Measurements from ENCODE around the gene JAZF1. TPM values are rescaled to one million over a fixed set of nuclear protein-coding genes. Genes with fewer than 3 reads are reported as not detected.

Gene JAZF1
- total RNA-seq, 1 experiment from 2014 or later = 36.6 TPM

- H3K9me3 ChIP-seq (replicated peaks) = no peaks in the 10 kb centered on the region; the same call in 1 of the 2 replicates
- H3K36me3 ChIP-seq = peaks cover 7% of the 10 kb centered on the region; the same call in 1 of the 2 replicates
- H3K4me1 ChIP-seq (replicated peaks) = peaks cover 23% of the 10 kb centered on the region
- no peaks in the 10 kb centered on the region for H3K27me3 ChIP-seq (replicated peaks)
- DNase-seq (ENCODE audit: low read depth in 1 of 2, low spot score in 2 of 2) = no peak
- no peak overlapping the region for H3K4me3 ChIP-seq
- no peak overlapping the region for H3K27ac ChIP-seq
Measured at GRCh38 chr7:28181416-28181815, 821 bp upstream of the JAZF1 start.

GRCh38 chr7:28180031-28180363 is 598 bp downstream of the JAZF1 start:
- Histone ChIP-seq H3K9me3 (replicated peaks) (no peaks in the 10 kb centered on the region; the same call in 1 of the 2 replicates), H3K4me3 (peak overlapping the region; percentile 70), H3K27me3 (replicated peaks) (no peaks in the 10 kb centered on the region), H3K4me1 (replicated peaks) (peaks cover 33% of the 10 kb centered on the region), H3K27ac (no peak overlapping the region), H3K36me3 (peaks cover 7% of the 10 kb centered on the region; the same call in 1 of the 2 replicates)
- DNase-seq (ENCODE audit: low read depth in 1 of 2, low spot score in 2 of 2) = no peak

DNA sequence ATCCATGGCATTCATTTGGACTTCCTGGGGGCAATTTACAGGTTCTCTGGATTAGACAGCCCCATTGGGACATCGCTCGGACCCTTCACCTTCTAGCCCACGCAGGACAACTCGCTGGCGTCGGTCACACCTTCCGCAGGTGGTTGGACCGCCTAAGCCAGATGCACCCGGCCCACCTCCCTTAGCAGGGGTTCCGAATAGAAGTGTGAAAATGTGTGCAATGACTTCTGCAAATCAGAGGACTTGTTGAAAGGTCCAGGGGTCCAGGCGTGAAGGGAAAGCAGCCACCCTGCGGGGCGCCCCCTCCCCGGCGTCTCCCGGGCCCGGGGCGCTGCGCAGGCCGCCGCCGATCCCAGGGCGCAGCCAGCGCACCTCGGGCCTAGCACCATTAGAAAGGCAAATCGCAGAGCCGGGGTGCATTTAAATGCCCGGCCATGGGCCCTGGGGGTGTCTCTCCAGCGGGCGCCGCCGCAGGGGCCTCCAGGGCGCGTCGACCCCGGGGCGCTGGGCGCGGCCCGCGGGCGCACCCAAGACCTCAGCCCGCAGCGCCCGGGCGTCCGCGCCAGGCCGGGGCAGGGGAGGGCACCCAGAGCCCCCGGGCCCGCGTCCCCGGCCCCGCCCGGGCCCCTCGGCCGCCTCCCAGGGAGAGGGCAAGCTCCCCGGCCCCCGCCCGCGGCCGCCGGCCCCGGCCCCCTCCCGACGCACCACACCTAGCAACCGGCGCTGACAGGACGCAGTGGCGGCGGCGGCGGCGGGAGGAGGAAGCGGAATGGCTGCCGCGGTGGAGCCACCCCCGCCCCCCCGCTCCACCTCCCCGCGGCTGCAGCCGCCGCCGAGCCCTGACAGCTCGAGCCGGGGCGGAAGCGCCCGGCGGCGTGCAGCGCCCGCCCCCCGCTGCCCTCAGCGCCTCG is 1.2 kb downstream of the JAZF1 start:
- DNase-seq (ENCODE audit: low read depth in 1 of 2, low spot score in 2 of 2) = peak in 1 of 2 experiments; percentile 67
- Histone ChIP-seq H3K4me3 (peak overlapping the region; percentile 70), H3K27ac (no peak overlapping the region)

GRCh38 chr7:28178599-28178998 is 2.0 kb downstream of the JAZF1 start:
- H3K4me3 ChIP-seq = peak overlapping the region; percentile 70
- H3K27me3 ChIP-seq (replicated peaks) = no peaks in the 10 kb centered on the region
- peaks cover 7% of the 10 kb centered on the region; the same call in 1 of the 2 replicates for H3K36me3 ChIP-seq
- DNase-seq (ENCODE audit: low read depth in 1 of 2, low spot score in 2 of 2) = no peak
- peaks cover 36% of the 10 kb centered on the region for H3K4me1 ChIP-seq (replicated peaks)
- no peak overlapping the region for H3K27ac ChIP-seq
- H3K9me3 ChIP-seq (replicated peaks) = no peaks in the 10 kb centered on the region

More for the DNA sequence above, 1.2 kb downstream of the JAZF1 start:
- H3K4me1 ChIP-seq (replicated peaks) = peaks cover 36% of the 10 kb centered on the region
- H3K27me3 ChIP-seq (replicated peaks) = no peaks in the 10 kb centered on the region
- no peaks in the 10 kb centered on the region; the same call in 1 of the 2 replicates for H3K9me3 ChIP-seq (replicated peaks)
- H3K36me3 ChIP-seq = peaks cover 7% of the 10 kb centered on the region; the same call in 1 of the 2 replicates

DNA sequence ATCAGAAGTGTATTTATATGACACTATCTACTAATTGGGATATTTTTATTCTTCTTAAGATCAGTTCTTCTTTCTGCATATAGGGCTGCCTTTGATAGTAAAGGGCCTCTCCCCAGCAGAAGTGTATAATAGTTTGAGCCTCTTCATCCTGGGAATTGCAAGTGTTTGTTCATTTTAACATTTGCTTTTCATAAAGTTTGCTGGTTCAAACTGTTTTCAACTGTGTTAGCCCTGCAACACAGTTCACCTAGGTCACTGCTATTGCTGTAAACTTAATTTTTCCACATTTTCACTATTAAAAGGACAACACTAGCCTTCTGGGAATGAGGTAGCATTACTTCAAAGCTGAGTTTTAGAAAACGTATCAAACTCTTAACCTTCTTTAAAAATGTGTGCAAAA is 2.8 kb downstream of the JAZF1 start:
- no peaks in the 10 kb centered on the region for H3K27me3 ChIP-seq (replicated peaks)
- peaks cover 36% of the 10 kb centered on the region for H3K4me1 ChIP-seq (replicated peaks)
- no peaks in the 10 kb centered on the region for H3K9me3 ChIP-seq (replicated peaks)
- no peak for DNase-seq (ENCODE audit: low read depth in 1 of 2, low spot score in 2 of 2)
- peaks cover 7% of the 10 kb centered on the region; the same call in 1 of the 2 replicates for H3K36me3 ChIP-seq
- H3K27ac ChIP-seq = peak overlapping the region; percentile 27; the same call in 1 of the 2 replicates
- no peak overlapping the region for H3K4me3 ChIP-seq

DNA sequence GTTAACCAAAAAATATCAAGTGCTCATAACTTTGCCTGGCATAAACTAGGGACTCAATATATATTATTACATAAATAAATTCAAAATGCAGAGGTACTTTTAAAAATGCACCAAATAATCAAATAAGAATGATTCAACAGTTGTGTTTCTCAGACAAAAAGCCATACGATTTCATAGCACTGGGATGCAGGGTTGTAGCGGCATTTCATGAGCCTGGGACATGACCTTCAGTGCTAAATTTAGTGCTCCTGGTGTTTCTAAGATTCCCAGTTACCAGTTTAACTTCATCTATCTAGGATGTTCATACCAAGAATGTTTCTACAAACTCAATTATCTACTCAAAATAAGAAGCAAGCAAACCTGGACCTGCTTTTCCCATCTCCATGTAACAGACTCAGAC is 4.0 kb downstream of the JAZF1 start:
- no peak overlapping the region for H3K4me3 ChIP-seq

DNA sequence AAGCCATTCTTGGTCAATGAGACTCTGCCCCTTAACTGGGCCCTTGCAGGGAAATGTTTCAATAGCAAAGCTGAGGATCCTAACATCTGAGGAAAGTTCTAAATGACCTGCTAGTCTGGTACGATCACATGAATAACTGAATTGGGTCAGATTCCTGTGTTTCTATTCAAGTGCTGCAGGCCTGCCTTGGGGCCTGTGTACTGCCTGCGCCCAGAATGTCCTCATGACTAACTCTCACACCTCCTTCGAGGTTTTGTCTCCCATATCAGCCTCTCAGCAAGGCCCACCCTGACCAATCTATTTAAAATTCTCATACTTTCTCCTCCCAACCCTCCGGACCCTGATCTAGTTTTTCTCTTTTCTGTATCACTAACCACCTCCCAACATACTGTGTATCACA is 4.4 kb downstream of the JAZF1 start:
- Histone ChIP-seq H3K4me3 (no peak overlapping the region), H3K36me3 (peaks cover 7% of the 10 kb centered on the region), H3K27me3 (replicated peaks) (no peaks in the 10 kb centered on the region), H3K4me1 (replicated peaks) (peaks cover 36% of the 10 kb centered on the region), H3K9me3 (replicated peaks) (no peaks in the 10 kb centered on the region), H3K27ac (no peak overlapping the region)
- DNase-seq (ENCODE audit: low read depth in 1 of 2, low spot score in 2 of 2) = no peak

More for the DNA sequence above, 4.0 kb downstream of the JAZF1 start:
- no peaks in the 10 kb centered on the region for H3K27me3 ChIP-seq (replicated peaks)
- H3K27ac ChIP-seq = no peak overlapping the region
- DNase-seq (ENCODE audit: low read depth in 1 of 2, low spot score in 2 of 2) = no peak
- H3K4me1 ChIP-seq (replicated peaks) = peaks cover 36% of the 10 kb centered on the region
- H3K36me3 ChIP-seq = peaks cover 7% of the 10 kb centered on the region
- no peaks in the 10 kb centered on the region for H3K9me3 ChIP-seq (replicated peaks)

DNA sequence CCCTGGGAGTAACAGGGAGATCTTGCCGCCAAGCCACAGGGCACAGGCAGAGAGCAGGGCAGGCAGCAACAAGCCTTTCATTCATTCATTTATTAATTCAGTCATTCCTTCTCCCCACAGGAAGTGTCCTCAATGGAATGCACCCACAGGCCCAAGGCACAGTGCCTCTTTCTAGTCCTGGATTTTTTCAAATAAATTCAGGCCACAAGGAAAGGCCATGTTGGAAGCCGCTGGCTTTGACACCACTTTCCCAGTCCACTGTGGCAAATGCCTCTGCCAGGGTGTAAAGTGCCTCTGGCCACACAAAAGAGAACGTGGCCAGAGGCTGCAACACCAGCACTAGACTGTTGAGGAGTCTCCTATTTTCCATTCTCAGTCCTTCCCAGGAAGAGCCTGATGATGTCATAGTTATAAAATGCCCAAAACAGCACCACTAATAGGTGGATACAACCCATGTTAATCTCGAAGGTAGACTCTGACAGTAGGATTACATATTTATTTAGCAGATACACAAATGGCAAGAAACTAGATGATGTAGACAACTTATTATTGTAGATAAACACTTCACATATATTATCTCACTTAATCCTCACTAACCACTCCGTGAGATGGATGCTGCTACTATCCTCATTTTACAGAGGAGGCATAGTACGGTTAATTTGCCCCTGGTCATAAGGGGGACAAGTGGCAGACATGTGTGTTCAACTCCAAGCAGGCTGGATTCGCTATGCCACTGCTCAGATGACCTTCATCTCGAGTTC is 5.5 kb downstream of the JAZF1 start:
- Histone ChIP-seq H3K4me3 (no peak overlapping the region), H3K4me1 (replicated peaks) (peaks cover 36% of the 10 kb centered on the region), H3K27ac (no peak overlapping the region), H3K27me3 (replicated peaks) (no peaks in the 10 kb centered on the region), H3K36me3 (peaks cover 10% of the 10 kb centered on the region), H3K9me3 (replicated peaks) (no peaks in the 10 kb centered on the region)
- no peak for DNase-seq (ENCODE audit: low read depth in 1 of 2, low spot score in 2 of 2)

DNA sequence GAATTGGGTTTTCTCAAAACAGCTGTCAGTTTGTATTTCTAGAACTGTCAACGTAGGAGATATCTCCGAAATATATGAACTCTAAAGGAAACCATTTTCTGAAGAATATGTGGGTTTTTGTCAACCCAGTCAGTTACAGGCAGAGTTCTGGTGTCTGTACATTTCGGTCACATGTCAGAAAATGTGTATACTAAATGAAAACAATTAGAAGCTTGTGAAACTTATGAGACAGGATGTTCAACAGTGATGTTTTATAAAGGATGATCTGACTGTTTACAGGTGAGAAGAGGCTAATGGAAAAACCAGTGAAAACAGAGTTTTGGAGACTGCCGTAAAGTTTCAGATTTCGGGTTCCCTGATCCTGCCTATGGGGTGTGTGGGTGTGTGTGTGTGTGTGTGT is 6.2 kb downstream of the JAZF1 start:
- Histone ChIP-seq H3K27ac (no peak overlapping the region), H3K4me3 (no peak overlapping the region), H3K27me3 (replicated peaks) (no peaks in the 10 kb centered on the region), H3K36me3 (peaks cover 13% of the 10 kb centered on the region), H3K4me1 (replicated peaks) (peaks cover 36% of the 10 kb centered on the region), H3K9me3 (replicated peaks) (no peaks in the 10 kb centered on the region)
- no peak for DNase-seq (ENCODE audit: low read depth in 1 of 2, low spot score in 2 of 2)

DNA sequence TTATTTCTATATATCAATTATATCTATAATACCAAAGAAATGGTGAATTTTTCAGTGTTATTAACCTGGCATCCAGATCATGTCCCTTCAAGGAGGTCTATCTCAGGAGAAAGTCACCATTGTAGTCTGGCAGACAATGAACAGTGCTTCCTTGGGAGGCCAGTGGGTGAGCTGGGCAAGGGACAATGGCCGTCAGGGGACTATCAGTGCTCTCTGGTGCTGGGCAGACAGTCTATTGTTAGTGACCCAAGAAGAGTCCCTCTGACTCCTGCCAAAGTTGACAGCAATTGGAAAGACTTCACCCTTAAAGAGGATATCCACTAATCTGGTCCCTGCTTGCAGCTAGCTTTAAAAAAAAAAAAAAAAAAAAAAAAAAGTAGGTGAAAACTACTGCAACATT is 7.1 kb downstream of the JAZF1 start:
- Histone ChIP-seq H3K27ac (no peak overlapping the region), H3K4me1 (replicated peaks) (peaks cover 35% of the 10 kb centered on the region), H3K4me3 (no peak overlapping the region), H3K27me3 (replicated peaks) (no peaks in the 10 kb centered on the region), H3K36me3 (peaks cover 12% of the 10 kb centered on the region), H3K9me3 (replicated peaks) (no peaks in the 10 kb centered on the region)
- no peak for DNase-seq (ENCODE audit: low read depth in 1 of 2, low spot score in 2 of 2)

GRCh38 chr7:28172958-28173357 is 7.6 kb downstream of the JAZF1 start:
- H3K27me3 ChIP-seq (replicated peaks) = no peaks in the 10 kb centered on the region
- H3K4me3 ChIP-seq = no peak overlapping the region
- H3K9me3 ChIP-seq (replicated peaks) = no peaks in the 10 kb centered on the region
- DNase-seq (ENCODE audit: low read depth in 1 of 2, low spot score in 2 of 2) = no peak
- H3K36me3 ChIP-seq = peaks cover 12% of the 10 kb centered on the region
- peaks cover 34% of the 10 kb centered on the region for H3K4me1 ChIP-seq (replicated peaks)
- H3K27ac ChIP-seq = no peak overlapping the region

- Histone ChIP-seq H3K9me3 (replicated peaks) (no peaks in the 10 kb centered on the region), H3K4me1 (replicated peaks) (peaks cover 34% of the 10 kb centered on the region)
- no peak for DNase-seq (ENCODE audit: low read depth in 1 of 2, low spot score in 2 of 2)
Measured at GRCh38 chr7:28170701-28171100, 9.9 kb downstream of the JAZF1 start.

GRCh38 chr7:28169230-28169629 is 11.4 kb downstream of the JAZF1 start:
- Histone ChIP-seq H3K27ac (no peak overlapping the region), H3K9me3 (replicated peaks) (no peaks in the 10 kb centered on the region), H3K4me3 (no peak overlapping the region), H3K27me3 (replicated peaks) (no peaks in the 10 kb centered on the region), H3K4me1 (replicated peaks) (peaks cover 38% of the 10 kb centered on the region), H3K36me3 (peaks cover 12% of the 10 kb centered on the region)
- no peak for DNase-seq (ENCODE audit: low read depth in 1 of 2, low spot score in 2 of 2)

More at GRCh38 chr7:28170701-28171100, 9.9 kb downstream of the JAZF1 start:
- Histone ChIP-seq H3K27me3 (replicated peaks) (no peaks in the 10 kb centered on the region), H3K4me3 (no peak overlapping the region), H3K27ac (no peak overlapping the region), H3K36me3 (peaks cover 12% of the 10 kb centered on the region)
